ENCODE results near the gene CAND1.

The CAND1 gene

GRCh38 chr12:67268896-67269632, at the start of gene CAND1:
CAND1 (plus strand) TSS chr12:67269358; CDS start chr12:67269718, 360 bp downstream.
- peak; percentile 97 for DNase-seq

- DNase-seq, result no peak
Observed at GRCh38 chr12:67220065-67220464, 49.1 kb upstream of the CAND1 start.

GRCh38 chr12:67222302-67222701, 46.9 kb upstream of the CAND1 start:
- no peak for DNase-seq

GRCh38 chr12:67223225-67223624, 45.9 kb upstream of the CAND1 start:
- DNase-seq, result no peak

GRCh38 chr12:67237231-67237630, 31.9 kb upstream of the CAND1 start:
- DNase-seq, result no peak

- DNase-seq, result no peak
Observed at GRCh38 chr12:67239061-67239460, 30.1 kb upstream of the CAND1 start.

- no peak for DNase-seq
Observed at GRCh38 chr12:67241482-67241881, 27.7 kb upstream of the CAND1 start.

- DNase-seq, result no peak
Observed at GRCh38 chr12:67243260-67243659, 25.9 kb upstream of the CAND1 start.

- no peak for DNase-seq
Observed at GRCh38 chr12:67245571-67245970, 23.6 kb upstream of the CAND1 start.

GRCh38 chr12:67251012-67251411, 18.1 kb upstream of the CAND1 start:
- DNase-seq, result no peak

- no peak for DNase-seq
Observed at GRCh38 chr12:67254372-67255026, 14.7 kb upstream of the CAND1 start.

GRCh38 chr12:67256649-67257048, 12.5 kb upstream of the CAND1 start:
- DNase-seq, result no peak

- DNase-seq, result no peak
Observed at GRCh38 chr12:67263471-67263870, 5.7 kb upstream of the CAND1 start.

GRCh38 chr12:67268335-67268895, 743 bp upstream of the CAND1 start:
- peak; percentile 97 for DNase-seq

- peak; percentile 33 for DNase-seq
Observed at GRCh38 chr12:67269633-67270573, 745 bp downstream of the CAND1 start.

GRCh38 chr12:67270622-67271021, 1.5 kb downstream of the CAND1 start:
- no peak for DNase-seq

GRCh38 chr12:67271976-67272375, 2.8 kb downstream of the CAND1 start:
- no peak for DNase-seq

- DNase-seq, result no peak
Observed at GRCh38 chr12:67274186-67274585, 5.0 kb downstream of the CAND1 start.

- DNase-seq, result no peak
Observed at GRCh38 chr12:67275380-67275913, 6.3 kb downstream of the CAND1 start.

GRCh38 chr12:67276421-67276820, 7.3 kb downstream of the CAND1 start:
- DNase-seq, result no peak

- no peak for DNase-seq
Observed at GRCh38 chr12:67279637-67280036, 10.5 kb downstream of the CAND1 start.

- no peak for DNase-seq
Observed at GRCh38 chr12:67280088-67280487, 10.9 kb downstream of the CAND1 start.

- DNase-seq, result no peak
Observed at GRCh38 chr12:67280572-67280971, 11.4 kb downstream of the CAND1 start.

Measured in NCI-H2227 treated with DMSO at 0.1 percent for 48 hours (cell line).